Endothelial cell of umbilical vein (primary cell): ENCODE measurements around the gene FEM1C. TPM values are rescaled to one million over a fixed set of nuclear protein-coding genes. Genes with fewer than 3 reads are reported as not detected.

Experiments
- BruUV-seq: library from RNA; stranded (reverse); fragments of 400-500 nt; replicated peaks from 2 replicates; lab custom pipeline; 2021; lab: Mats Ljungman, UMichigan
- CTCF ChIA-PET: fragments of 300-600, 350-600 bp; sonication (Branson Sonifier 250); formaldehyde crosslinking; loops from one replicate; lab custom pipeline; 2021; ENCODE audit warnings: antibody characterized with exemption, inconsistent platforms; lab: Charles Lee
- POLR2A ChIA-PET: fragments of 300-600, 350-600 bp; sonication (Branson Sonifier 250); formaldehyde crosslinking; loops from one replicate; lab custom pipeline; 2021; ENCODE audit warnings: antibody characterized with exemption, inconsistent platforms; lab: Charles Lee
- DNase-seq: peaks from one replicate; pipeline ENCODE4 v3.0.0-alpha.2; 2011; ENCODE audit warnings: low read depth, low spot score
- FAIRE-seq: peaks from 2 replicates; lab custom pipeline; 2011; peaks lifted over from hg19 to GRCh38; lab: Jason Lieb, UNC
- H2AFZ ChIP-seq: 2 replicates; pipeline ENCODE4 v1.6.0; 2012; ENCODE audit warnings: low read depth, low read length, control low read depth, inconsistent platforms
- H3K27ac ChIP-seq: 2 replicates; pipeline ENCODE4 v1.5.1; 2011; ENCODE audit warnings: low read depth, mild to moderate bottlenecking, control low read depth, low read length, moderate library complexity; ENCODE audit not compliant: insufficient read depth
- H3K27me3 ChIP-seq, 2 experiments: 2 replicates each; pipeline versions ENCODE4 v1.6.0 to v1.6.1; 2011; ENCODE audit warnings: low read length in 2 of 2, mixed read lengths in 1 of 2; ENCODE audit not compliant: control insufficient read depth in 2 of 2, insufficient read depth in 2 of 2
- H3K36me3 ChIP-seq, 2 experiments: 2 replicates in 1 of 2; 3 replicates in 1 of 2; pipeline ENCODE4 v1.5.1; 2011; ENCODE audit warnings: low read length in 2 of 2, mild to moderate bottlenecking in 1 of 2, moderate library complexity in 1 of 2; ENCODE audit not compliant: control insufficient read depth in 2 of 2, insufficient read depth in 2 of 2; ENCODE audit errors: extremely low read depth in 1 of 2
- H3K4me1 ChIP-seq: 3 replicates; pipeline ENCODE4 v1.5.1; 2011; ENCODE audit warnings: mild to moderate bottlenecking, low read length; ENCODE audit not compliant: control insufficient read depth, insufficient read depth; ENCODE audit errors: extremely low read depth
- H3K4me2 ChIP-seq: 2 replicates; pipeline ENCODE4 v1.6.1; 2011; ENCODE audit warnings: low read length, control low read depth, mixed read lengths; ENCODE audit not compliant: insufficient read depth
- H3K4me3 ChIP-seq, 3 experiments: fragments of 200-600 bp in 1 of 3; sonication (generic), shearing (Covaris generic) in 1 of 3; replicated peaks in 1 of 3; 2 replicates each; pipeline ENCODE4 v1.5.1; 2011 to 2016; ENCODE audit warnings: control low read depth in 3 of 3, low read length in 3 of 3, mild to moderate bottlenecking in 2 of 3, inconsistent platforms in 1 of 3, low read depth in 1 of 3, moderate library complexity in 1 of 3; ENCODE audit not compliant: insufficient read depth in 1 of 3
- H3K79me2 ChIP-seq: 2 replicates; pipeline ENCODE4 v1.6.0; 2012; ENCODE audit warnings: low read length, inconsistent platforms; ENCODE audit not compliant: control insufficient read depth, insufficient read depth
- H3K9ac ChIP-seq: replicated peaks from 2 replicates; pipeline ENCODE3; 2011; ENCODE audit warnings: low read length, control low read depth; ENCODE audit not compliant: insufficient read depth; ENCODE audit errors: extremely low read depth
- H3K9me1 ChIP-seq: replicated peaks from 3 replicates; pipeline ENCODE4 v1.6.0; 2011; ENCODE audit warnings: mild to moderate bottlenecking, low read length; ENCODE audit not compliant: control insufficient read depth, insufficient read depth; ENCODE audit errors: extremely low read depth
- H3K9me3 ChIP-seq: replicated peaks from 2 replicates; pipeline ENCODE4 v1.5.1; 2012; ENCODE audit warnings: low read length, inconsistent platforms; ENCODE audit not compliant: control insufficient read depth, insufficient read depth
- H4K20me1 ChIP-seq: replicated peaks from 2 replicates; pipeline ENCODE3; 2011; ENCODE audit warnings: mild to moderate bottlenecking, low read length; ENCODE audit not compliant: control insufficient read depth, insufficient read depth; ENCODE audit errors: extremely low read depth
- EZH2 ChIP-seq: IDR thresholded peaks from 2 replicates; pipeline ENCODE4 v1.6.1; 2012; ENCODE audit warnings: borderline replicate concordance, low read depth, mild to moderate bottlenecking, moderate library complexity, low read length, inconsistent platforms; ENCODE audit not compliant: severe bottlenecking
- FOS ChIP-seq: IDR thresholded peaks from 2 replicates; pipeline ENCODE4 v1.6.1; 2011; ENCODE audit warnings: mild to moderate bottlenecking, low read length, moderate library complexity, borderline replicate concordance; ENCODE audit not compliant: insufficient read depth
- JUN ChIP-seq: IDR thresholded peaks from 2 replicates; pipeline ENCODE4 v1.6.1; 2011; ENCODE audit warnings: borderline replicate concordance, low read depth; ENCODE audit not compliant: insufficient read length, insufficient read depth
- POLR2A ChIP-seq: IDR thresholded peaks from 2 replicates; pipeline ENCODE4 v1.6.1; 2012; ENCODE audit warnings: low read depth, mild to moderate bottlenecking, control low read depth, low read length
- POLR2AphosphoS5 ChIP-seq: IDR thresholded peaks from 2 replicates; pipeline ENCODE4 v1.6.1; 2012; ENCODE audit warnings: low read depth, mild to moderate bottlenecking, control low read depth, low read length, moderate library complexity; ENCODE audit not compliant: insufficient read depth
- dilution Hi-C: fragments of 300-500 bp; cut with MboI; formaldehyde crosslinking; loops from one replicate; pipeline ENCODE4 v1.15.0; 2019; ENCODE audit warnings: low sequenced_read_pairs; ENCODE audit not compliant: extremely low pct_ligation_motif_present
- intact Hi-C: fragments of 100-400 bp; cut with micrococcal nuclease; formaldehyde crosslinking; loops from one replicate; pipeline ENCODE4 v1.10.0; 2022
- polyA plus RNA-seq, 4 experiments: library from polyadenylated mRNA; depleted of rRNA in 3 of 4; stranded (reverse) in 3 of 4; unstranded in 1 of 4; fragments of >200 nt; gene quantifications; 2 replicates each; pipeline versions ENCODE4 v1.2.1 to v1.2.3, GENCODE V29; 2011 to 2012; ENCODE audit warnings: missing spikeins in 1 of 4
- total RNA-seq: library from RNA; stranded (reverse); gene quantifications from 2 replicates; pipeline ENCODE4 v1.2.3, GENCODE V29; 2021
- TF ChIP-seq, protein P1 (sequence below), 2 donors: IDR thresholded peaks; 1 replicate in 1 of 2; 2 replicates in 1 of 2; pipeline ENCODE4 v1.5.1; 2011; ENCODE audit warnings: low read length in 2 of 2, mild to moderate bottlenecking in 2 of 2, moderate library complexity in 2 of 2, control low read depth in 1 of 2, inconsistent platforms in 1 of 2, low read depth in 1 of 2; ENCODE audit not compliant: insufficient read depth in 1 of 2; ENCODE audit errors: extremely low read depth in 1 of 2

FEM1C gene
- total and polyA plus RNA-seq, 2 donors (not counting 3 experiments of a cell fraction or from before 2014, with no cell fraction given) = 6.2 to 16.0 TPM

DNA sequence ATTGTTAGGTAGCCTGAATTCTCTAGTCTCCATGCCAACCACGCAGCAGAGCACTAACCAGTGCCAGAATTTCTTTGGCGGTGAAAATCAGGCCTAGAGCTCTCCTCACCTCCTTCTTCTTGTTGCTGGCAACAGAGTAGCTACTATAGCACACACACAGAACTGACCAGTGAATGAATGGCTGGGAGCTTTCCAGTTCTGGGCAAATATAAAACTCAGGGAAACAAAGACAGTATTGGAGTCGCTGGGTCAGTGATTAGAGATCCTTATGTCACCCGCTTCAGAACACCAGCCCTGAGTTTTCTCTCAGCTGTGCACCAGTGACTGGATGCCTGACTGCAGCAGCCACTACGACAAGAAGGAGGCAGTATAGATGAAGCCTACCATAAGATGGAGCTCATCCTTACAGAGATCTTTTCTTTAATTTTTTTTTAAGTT, 26.9 kb upstream of the FEM1C start:
- H3K27me3 ChIP-seq = no peaks in the 10 kb centered on the region
- BruUV-seq = no TSS peak
- H3K27ac ChIP-seq = no peak overlapping the region
- no peak overlapping the region for H3K4me2 ChIP-seq
- no peaks in the 10 kb centered on the region for H4K20me1 ChIP-seq
- POLR2A ChIA-PET = no interaction called here
- dilution Hi-C loops (no loop called here), intact Hi-C loops (no loop called here)
- no peak overlapping the region for H2AFZ ChIP-seq
- H3K4me1 ChIP-seq = peaks cover 28% of the 10 kb centered on the region
- H3K79me2 ChIP-seq = no peaks in the 10 kb centered on the region
- no peaks in the 10 kb centered on the region for H3K36me3 ChIP-seq
- H3K9ac ChIP-seq = no peak overlapping the region
- no peaks in the 10 kb centered on the region for H3K9me1 ChIP-seq
- no peak overlapping the region for H3K4me3 ChIP-seq
- CTCF ChIA-PET = interaction anchor here (0.6 to 6.3 kb wide), 5 partner anchors 10 to 262 kb away, joined by 3 to 98 read pairs (median 3); no protein-coding TSS in a partner anchor
- FAIRE-seq (no peak), DNase-seq (peak; percentile 77)
- no peak for TF ChIP-seq JUN
- TF ChIP-seq, protein P1, sequence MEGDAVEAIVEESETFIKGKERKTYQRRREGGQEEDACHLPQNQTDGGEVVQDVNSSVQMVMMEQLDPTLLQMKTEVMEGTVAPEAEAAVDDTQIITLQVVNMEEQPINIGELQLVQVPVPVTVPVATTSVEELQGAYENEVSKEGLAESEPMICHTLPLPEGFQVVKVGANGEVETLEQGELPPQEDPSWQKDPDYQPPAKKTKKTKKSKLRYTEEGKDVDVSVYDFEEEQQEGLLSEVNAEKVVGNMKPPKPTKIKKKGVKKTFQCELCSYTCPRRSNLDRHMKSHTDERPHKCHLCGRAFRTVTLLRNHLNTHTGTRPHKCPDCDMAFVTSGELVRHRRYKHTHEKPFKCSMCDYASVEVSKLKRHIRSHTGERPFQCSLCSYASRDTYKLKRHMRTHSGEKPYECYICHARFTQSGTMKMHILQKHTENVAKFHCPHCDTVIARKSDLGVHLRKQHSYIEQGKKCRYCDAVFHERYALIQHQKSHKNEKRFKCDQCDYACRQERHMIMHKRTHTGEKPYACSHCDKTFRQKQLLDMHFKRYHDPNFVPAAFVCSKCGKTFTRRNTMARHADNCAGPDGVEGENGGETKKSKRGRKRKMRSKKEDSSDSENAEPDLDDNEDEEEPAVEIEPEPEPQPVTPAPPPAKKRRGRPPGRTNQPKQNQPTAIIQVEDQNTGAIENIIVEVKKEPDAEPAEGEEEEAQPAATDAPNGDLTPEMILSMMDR (IDR thresholded peaks at IDR 0.05; ENCODE audit: extremely low read depth in 1 of 2, insufficient read depth in 1 of 2, low read depth in 1 of 2, low read length in 2 of 2) = peak in 1 of 2 donors; percentile 1
- no peaks in the 10 kb centered on the region for H3K9me3 ChIP-seq

DNA sequence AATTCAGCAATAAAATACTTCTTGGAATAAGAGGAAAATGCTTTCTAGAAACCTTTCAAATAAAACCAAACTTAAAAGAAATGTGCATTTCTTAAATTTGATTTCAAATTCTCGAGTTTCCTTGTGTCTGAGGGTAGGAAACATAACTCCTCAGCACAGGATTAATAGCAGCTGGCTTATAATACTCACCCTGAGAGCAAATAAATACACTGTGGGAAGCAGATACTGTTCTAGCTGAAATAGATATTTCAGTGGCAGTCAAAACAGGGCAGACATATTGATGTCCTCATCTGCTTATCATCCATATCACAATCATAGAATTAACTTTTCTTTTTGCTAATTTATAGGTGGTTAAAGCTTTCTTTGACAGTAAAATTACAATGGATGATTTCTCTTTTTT, 24.1 kb upstream of the FEM1C start:
- no peaks in the 10 kb centered on the region for H4K20me1 ChIP-seq
- H3K4me3 ChIP-seq = no peak overlapping the region
- H2AFZ ChIP-seq = no peak overlapping the region
- no peaks in the 10 kb centered on the region for H3K79me2 ChIP-seq
- H3K9me1 ChIP-seq = no peaks in the 10 kb centered on the region
- no peak overlapping the region for H3K9ac ChIP-seq
- no peaks in the 10 kb centered on the region for H3K27me3 ChIP-seq
- intact Hi-C loops = no loop called here
- peaks cover 9% of the 10 kb centered on the region for H3K4me1 ChIP-seq
- H3K9me3 ChIP-seq = no peaks in the 10 kb centered on the region
- DNase-seq (no peak), FAIRE-seq (no peak)
- CTCF ChIA-PET = no interaction called here
- no TSS peak for BruUV-seq
- POLR2A ChIA-PET = no interaction called here
- H3K36me3 ChIP-seq = no peaks in the 10 kb centered on the region
- TF ChIP-seq POLR2A (no peak), EZH2 (no peak), POLR2AphosphoS5 (no peak), FOS (no peak)
- no peak overlapping the region for H3K27ac ChIP-seq
- H3K4me2 ChIP-seq = no peak overlapping the region
- dilution Hi-C loops = no loop called here
